ENCODE results near the gene KCNN3.

GRCh38 chr1:154768456-154769125 is 101.5 kb downstream of the KCNN3 start:
- TF ChIP-seq ZC3H10 (CRISPR knock-in tag; IDR thresholded peaks at IDR 0.05) (no peak), CREB5 (CRISPR knock-in tag; IDR thresholded peaks at IDR 0.05; ENCODE audit: low read depth) (no peak), ZNF70 (CRISPR knock-in tag; IDR thresholded peaks at IDR 0.05) (no peak), POU6F1 (CRISPR knock-in tag; IDR thresholded peaks at IDR 0.05; ENCODE audit: borderline replicate concordance, low read depth) (no peak), ZFP3 (CRISPR knock-in tag; IDR thresholded peaks at IDR 0.05) (no peak), ZFP30 (CRISPR knock-in tag; IDR thresholded peaks at IDR 0.05) (no peak), PATZ1 (CRISPR knock-in tag; IDR thresholded peaks at IDR 0.05; ENCODE audit: borderline replicate concordance) (no peak), CSDC2 (CRISPR knock-in tag; IDR thresholded peaks at IDR 0.05) (no peak), BACH2 (CRISPR knock-in tag; IDR thresholded peaks at IDR 0.05; ENCODE audit: borderline replicate concordance) (no peak), TSHZ2 (CRISPR knock-in tag; IDR thresholded peaks at IDR 0.05) (no peak), ZNF565 (CRISPR knock-in tag; conservative IDR thresholded peaks at IDR 0.05; ENCODE audit: low read depth) (no peak), ESRRG (CRISPR knock-in tag; IDR thresholded peaks at IDR 0.05) (no peak)

Measured in SK-N-SH treated with all-trans-retinoic acid at 6 μM for 48 hours (cell line).